Hematopoietic multipotent progenitor cell (in vitro differentiated cells): ENCODE data around the gene ACTR3. TPM values are rescaled to one million over a fixed set of nuclear protein-coding genes. Genes with fewer than 3 reads are reported as not detected.

Experiments
- DNase-seq, 3 donors: peaks; one replicate each; pipeline ENCODE4 v3.0.0-alpha.2; 2011 to 2015; ENCODE audit warnings: low read depth in 2 of 3, low spot score in 2 of 3
- total RNA-seq: library from RNA; depleted of rRNA; stranded (reverse); fragments of >200 nt; gene quantifications from one replicate; pipeline ENCODE4 v1.2.3, GENCODE V29; 2012

ACTR3 gene
- total RNA-seq, 1 donor, result 64.1 TPM

DNA sequence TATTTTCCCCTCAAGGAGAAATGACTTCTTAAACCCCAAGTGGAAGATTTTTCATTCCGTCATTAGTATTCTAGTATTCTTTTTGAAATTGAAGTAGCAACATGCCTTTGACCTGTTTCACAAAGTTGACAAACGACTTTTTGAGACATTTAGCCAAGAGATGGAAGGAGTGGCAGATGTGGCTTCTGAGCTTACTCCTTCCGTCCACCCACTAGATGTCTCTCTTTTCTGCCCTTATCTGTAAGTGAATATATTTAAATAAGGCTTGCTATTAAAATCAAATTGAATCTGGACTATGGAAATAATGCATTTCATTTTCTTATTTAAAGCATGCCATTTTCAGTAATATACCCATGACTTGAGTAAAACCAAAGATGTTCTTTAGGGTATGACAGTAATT is 74.1 kb downstream of the ACTR3 start:
- no peak for DNase-seq

DNA sequence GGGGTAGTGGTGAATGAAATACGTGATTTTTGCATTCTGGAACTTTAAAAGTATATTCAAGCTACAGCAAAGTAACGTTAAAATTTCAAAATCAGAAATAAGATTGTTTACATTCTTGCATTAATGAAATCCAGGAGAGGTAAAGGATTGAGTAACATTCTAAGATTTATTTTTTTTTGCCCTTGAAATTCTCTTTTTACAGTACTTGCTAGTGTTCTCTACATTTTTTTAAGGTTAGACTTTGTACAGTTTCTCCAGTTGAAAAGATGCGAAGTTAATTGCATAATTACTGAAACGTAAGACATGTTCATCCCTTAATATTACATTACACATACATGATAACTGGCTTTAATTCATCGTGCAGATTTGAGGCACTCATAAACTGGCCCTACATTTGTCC is 74.5 kb downstream of the ACTR3 start:
- no peak for DNase-seq

DNA sequence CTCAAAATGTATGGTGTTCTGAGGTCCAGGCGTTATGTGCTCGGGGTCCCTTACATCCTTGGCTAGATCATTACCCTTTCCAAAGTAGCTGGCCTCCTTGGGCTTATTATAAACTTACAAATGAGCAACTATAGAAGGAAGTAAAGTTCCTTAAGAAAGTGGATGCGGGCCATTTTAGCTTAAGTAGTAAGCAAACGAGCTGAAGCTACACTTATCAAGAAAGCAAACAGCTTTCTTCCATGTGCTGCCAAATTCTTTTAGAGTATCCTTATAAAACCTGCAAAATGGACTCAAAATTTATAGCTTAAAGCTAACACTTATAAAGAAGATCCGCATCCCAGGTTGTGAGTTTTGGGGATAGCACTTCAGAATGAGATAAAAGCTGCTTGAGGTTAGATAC is 75.3 kb downstream of the ACTR3 start:
- DNase-seq, result no peak

DNA sequence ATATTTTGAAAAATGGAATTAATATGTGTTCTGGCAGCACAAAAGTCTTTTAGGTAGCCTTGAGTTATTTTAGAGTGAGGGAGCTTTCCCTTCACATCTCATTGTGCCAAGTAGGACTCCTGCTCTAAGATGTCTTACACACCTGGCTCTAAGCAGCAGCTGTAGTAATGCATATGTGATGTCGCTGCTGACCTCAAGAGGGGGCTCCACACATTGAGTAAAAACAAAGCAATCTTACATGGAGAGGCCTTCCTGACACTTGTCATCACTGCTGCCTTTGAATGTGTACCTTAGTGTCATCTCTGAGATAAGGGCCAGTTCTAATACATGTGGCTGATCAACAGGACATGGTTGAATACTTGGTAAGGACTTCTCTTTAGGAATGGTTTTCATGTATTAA is 75.8 kb downstream of the ACTR3 start:
- DNase-seq, result peak in 2 of 3 donors; percentile 50 to 63

DNA sequence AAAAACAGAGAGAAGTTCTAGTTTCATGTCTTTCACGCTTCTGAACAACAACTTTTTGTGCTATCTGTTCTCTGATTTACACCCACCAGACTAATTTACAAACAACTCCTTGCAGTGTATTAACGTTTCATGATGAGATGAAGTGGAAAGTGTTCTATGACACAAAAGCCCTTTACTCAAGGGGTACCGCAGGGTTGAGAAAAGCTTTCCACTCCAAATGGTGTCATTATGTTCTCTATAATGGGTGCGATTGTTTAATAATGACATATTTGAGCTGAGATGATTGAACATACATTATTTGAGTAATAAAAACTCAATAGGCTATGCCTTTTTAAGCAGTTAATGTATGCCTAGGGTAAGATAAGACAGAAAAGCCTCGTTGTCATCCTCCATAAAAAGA is 76.3 kb downstream of the ACTR3 start:
- no peak for DNase-seq

DNA sequence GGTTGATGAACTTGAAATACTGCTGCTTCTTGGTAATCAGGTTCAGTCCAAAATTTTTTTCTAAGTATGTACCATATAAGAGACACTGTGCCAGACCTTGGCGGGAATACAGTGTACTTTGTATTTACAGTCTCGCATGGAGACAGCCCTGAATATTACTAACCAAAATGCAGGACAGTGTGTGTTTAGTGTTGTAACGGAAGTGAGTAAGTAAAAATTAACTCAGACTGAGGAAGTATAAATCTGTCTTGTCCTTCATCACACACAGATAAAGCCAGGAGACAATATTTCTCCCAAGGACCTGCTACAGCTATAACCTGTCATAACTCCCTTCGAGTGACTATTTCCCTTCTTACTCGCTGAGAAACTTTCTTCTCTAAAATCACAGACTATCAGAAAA is 76.9 kb downstream of the ACTR3 start:
- DNase-seq, result peak in 2 of 3 donors; percentile 23 to 37

DNA sequence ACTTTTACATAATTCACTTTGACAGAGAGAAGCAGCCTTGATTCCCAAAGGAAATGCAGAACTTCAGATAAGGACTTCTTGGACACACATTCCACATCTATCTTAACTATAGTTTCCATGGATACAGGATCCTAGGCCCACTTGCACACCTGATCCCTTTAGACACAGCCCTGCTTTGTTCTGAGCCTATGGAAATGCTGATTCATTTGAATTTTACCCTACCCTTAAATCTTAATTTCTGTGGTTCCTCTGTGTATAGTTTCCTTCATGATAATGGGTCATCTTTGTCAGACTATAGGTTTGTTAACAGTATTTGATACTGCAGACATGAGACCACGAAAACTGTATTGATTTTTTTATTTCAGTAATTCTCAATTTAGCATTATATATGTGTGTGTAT is 77.4 kb downstream of the ACTR3 start:
- no peak for DNase-seq

DNA sequence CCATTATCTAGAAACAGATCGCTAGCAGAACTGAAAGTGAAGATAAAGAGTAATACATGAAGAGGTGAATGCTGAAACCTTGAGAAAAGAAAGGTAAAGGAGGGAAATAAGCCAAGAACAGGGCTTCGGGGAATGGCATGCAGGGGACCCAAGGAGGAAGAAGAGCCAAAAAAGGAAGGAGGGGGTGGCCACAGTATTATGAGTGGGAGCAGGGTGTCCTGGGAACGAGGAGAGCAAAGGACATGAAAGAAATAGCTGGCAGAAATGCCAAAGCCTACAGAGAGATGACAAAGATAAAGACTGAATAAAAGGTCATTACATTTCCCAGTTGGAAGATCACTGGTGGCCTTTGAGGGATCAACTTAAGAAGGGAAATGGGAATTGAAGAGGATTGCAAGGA is 82.9 kb downstream of the ACTR3 start:
- DNase-seq, result no peak

DNA sequence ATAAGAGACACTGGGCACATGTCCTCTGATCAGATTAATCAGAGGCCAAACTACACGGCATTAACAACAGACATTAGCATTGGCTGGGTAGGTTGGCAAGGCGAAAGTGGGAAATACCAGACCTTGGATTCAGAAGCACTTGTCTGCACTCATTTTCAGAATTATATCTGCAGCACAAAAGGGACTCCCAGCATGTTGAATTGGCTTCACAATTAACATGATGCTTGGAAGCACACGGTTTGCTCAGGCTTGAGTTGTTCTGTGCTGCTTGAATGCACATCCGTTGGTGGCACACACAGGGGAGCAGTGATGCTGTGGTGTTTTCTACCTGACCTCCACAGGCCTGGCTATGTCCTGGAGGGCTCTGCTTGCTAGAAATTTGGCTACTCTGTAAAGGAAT is 83.9 kb downstream of the ACTR3 start:
- DNase-seq, result no peak

DNA sequence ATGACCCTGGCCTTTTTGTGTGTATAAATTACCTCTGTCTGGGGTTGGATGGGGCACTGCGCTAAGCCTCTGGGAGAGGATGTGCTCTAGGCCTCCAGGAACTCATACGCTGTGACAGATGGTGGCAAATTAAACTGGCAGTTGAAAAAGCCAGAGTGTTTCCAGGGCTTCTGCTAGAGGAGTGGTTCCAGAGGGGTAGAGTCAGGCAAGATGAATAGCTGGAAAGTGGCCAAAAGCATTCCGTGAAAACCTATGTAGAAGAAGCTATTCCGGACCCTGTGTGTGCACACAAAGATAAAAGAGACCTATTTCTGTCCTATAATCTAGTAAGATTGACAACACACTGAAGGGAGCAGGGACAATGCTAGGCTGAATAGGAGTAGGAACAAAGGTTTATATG is 84.8 kb downstream of the ACTR3 start:
- DNase-seq, result no peak

DNA sequence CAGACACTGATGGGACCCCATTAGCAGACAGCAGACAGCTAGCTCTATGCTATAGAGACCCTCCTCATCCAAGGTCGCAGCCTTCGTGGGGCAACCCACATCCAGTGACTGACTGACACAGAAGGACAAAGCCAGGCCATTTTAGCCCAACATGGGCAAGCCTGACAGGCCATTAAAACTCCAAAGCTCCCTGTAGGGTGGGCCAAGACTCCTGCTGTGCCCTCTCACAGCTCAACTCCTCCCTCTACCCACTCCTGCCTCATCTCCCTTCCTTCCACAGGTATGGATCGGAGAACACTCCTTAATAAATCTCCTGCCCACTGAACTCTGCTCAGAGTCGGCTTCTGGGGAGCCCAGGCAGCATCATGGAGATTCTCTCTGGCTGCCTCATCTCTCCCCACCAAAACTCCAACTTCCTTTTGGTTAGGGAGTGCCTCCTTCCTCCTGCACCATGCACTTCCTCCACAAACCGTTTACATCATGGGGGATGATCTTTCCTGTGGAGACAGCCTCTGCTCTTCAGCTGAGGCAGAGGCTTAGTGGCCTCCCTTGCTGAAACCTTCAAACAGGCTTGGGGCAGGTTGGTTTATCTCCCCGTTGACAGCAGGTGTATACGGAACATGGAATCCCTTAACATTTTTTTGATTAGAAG is 86.5 kb downstream of the ACTR3 start:
- DNase-seq, result no peak

DNA sequence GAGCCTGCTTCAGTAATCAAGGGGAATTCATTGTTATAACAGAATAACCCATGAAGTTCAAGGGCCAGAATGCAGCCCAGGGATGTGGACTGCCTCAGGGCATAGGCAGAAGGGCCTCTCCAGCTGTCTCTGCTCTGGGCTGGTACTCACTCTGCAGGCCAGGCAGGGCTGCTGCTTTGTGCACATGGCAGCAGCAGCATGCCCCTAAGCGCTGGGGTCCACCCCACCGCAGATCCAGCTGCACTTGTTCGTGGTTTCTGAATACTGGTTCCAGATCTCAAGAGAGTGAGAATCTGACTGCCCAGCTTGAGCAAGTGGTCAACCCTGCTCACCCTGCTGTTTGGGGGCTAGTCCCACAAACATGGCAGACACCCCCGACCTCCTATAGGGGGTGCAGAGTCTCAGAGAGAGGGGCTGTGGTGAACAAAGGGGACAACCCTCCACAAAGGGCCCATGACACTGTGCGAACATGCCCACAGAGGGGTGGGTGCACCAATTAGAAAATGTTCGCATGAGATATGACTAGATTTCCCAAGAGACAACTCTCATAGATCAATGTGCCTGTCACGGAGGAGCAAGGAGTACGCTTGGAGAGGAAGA is 87.3 kb downstream of the ACTR3 start:
- no peak for DNase-seq

DNA sequence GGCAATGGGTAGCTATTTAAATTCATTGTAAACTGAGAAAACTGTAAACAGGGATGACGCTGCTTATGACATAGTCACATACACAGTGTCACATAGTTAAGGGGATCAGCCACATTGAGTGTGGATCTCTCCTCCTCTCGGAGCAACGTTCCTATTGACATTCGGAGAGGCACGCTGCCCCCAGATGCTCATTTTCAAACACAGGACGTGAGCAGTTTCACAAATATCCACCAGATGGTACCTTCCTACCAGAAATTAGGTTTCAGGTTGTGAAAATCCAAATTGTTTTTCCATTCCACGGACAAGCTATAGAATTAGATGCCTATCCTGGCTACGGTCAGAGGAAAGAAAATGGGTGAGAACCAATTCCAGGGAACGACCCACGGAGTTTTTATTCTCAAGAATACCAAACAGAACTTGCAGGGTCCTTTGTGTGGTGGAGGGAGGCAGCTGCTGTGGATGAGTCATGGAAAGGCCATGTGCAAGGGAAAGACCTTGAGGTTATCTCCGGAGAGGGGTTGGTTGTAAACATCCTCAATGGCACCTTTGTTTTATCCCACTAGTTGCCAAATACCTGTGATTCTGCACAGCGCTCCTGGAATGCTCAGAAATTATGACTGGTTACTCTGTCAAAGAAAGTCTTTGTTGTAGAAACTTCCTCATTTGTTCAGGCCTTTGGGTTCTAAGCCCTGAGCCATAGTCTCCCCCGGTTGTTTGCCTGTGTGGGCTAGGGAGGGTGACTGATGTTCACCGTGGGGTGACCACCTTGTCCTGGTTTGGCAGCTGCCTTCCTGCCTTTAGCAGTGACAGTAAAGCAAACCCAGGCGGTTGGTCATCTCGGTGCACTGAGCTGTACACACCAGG is 88.0 kb downstream of the ACTR3 start:
- DNase-seq, result no peak

DNA sequence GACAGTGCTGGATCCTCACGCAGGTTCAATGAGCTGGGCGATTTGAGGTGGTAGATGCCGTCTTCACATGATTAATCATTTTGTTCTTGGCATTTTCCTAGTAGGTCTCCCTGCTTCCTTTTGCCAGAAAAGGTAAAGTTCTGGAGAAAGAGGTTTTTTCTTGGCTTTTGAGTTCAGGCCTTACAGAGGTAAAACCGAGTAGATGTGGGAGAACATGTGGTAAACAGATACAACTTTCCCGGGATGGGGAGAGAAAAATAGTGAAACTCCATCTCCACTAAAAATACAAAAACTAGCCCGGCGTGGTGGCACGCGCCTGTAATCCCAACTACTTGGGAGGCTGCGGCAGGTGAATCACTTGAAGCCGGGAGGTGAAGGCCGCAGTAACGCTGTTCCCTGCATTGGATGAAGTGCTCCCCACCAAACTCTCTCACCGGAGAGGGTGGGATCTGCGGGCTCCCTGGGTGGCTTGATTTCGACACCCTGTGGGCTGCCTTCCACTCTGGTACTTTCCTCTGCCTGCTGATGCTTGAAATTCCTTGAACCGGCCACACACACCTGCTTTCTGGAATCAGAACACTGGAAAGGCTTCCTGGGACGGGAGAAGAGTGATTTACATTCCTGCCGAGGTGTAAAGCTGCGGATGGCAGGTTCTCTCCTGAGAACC is 88.8 kb downstream of the ACTR3 start:
- no peak for DNase-seq

DNA sequence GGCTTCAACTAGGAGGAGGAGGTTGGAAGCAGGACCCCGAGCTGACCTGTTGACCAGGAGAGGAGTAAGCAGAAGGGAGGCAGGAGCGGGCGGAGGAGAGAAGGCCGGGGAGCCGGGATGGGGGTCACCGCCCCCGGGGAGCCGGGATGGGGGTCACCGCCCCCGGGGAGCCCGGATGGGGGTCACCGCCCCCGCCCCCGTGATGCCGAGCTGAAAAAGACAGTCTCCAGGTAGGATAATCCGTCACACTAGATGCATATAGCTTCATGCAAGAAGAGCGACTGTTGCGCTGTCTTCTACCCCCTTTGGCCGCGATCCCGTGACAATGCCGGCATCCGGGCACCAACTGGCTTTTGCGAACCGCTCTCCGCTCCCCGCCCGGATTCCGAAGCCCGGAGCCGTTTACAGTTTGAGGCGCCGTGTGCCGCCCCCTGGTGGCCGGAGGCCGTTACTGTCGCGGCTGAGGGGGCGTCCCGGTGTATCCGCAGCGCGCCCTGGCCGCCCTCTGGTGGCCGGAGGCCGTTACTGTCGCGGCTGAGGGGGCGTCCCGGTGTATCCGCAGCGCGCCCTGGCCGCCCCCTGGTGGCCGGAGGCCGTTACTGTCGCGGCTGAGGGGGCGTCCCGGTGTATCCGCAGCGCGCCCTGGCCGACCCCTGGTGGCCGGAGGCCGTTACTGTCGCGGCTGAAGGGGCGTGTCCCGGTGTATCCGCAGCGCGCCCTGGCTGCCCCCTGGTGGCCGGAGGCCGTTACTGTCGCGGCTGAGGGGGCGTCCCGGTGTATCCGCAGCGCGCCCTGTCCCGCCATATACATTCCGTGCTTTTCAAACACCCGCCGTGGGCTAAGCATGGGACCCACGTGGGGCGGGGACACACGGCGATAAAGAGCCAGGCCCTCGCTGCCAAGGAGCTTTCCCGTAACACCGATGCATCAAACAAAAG is 89.6 kb downstream of the ACTR3 start:
- DNase-seq, result peak in 1 of 3 donors; percentile 35

DNA sequence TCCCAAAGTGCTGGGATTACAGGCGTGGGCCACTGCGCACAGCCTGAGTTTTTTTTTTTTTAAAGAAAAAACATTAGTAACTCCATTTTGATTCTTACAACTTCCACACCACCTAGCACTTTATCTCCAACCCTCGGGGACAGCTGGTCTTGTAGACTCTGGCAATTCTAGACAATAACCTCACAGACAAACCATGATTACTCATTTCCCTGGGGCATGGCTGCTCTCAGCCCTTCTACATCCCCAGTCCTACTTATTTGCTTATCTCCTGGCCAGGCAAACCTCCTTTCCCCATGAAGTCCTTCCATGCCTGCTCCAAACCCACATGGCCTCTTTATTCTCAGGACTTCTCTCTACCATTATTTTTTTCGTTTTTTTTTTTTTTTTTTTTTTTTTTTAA is 91.1 kb downstream of the ACTR3 start:
- DNase-seq, result no peak

DNA sequence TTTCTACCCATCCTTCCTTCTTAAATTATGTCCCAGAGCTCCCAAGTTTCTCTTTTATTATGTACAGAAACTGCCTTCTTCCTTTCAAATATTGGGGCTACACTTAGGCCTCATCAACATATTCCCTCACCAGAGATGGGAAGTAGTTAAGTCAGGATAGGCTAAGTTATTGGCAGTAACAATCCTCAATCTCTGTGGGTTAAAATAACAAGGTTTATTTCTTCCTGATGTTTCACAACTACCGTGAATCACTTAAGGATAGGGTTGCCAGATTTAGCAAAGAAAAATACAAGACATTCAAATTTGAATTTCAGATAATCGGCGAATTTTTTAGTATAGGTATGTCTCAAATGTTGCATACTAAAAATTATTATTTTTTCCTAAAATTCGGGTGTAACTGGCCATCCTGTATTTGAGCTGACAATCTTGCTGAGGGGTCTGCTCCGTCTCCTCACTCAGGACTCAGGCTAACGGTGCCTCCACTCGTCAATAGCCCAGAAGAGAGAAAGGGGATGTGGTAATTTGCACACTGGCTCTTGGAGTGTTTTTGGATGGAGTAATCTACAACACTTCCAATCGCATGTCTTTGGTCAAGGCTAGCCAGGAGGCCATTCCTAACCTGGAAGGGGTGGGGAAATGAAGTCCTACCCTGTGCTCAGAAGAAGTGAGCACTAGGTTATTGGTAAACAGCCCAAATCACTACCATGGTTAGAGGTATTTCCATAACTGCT is 91.7 kb downstream of the ACTR3 start:
- DNase-seq, result no peak

DNA sequence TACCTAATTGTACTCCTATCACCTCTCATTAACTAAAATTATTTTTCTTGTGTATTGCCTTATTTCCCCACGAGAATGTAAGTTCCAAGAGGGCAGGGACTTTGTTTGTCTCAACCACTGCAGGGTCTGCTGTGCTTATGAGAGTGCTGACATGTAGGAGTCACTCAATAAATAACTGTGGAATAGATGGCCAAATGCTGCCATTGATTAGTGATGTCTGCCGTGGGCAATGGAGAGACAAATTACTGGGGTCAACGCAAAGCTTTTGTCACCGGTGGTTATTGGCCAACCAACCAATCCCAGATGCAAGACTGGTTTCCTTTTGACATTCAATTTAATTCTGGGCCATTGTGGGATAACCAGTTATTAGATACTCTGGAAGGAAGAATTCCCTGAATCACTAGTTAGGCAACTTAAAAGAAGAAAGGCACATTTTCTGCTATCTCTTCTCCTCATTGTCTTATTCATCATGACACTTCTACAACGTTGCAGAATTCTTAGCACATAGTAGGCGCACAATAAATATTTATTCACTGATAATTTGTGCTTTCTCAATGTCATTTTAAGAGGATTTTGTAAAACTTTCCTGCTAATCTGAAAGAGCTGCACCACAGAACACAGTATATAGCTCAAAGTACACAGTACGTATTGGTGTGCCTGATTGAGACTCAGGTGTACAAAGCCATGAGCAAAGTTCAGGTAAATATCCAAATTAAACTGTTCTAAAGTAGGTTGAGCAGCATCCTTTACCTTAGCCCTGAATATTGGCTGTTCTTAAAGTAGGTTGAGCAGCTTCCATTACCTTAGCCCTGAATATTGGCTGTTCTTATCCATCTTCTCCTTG is 95.9 kb downstream of the ACTR3 start:
- no peak for DNase-seq
